Kidney (tissue), 14 donors: ENCODE data around the gene C13orf46. TPM values are rescaled to one million over a fixed set of nuclear protein-coding genes. Genes with fewer than 3 reads are reported as not detected.
A peak's percentile ranks its signal among the peaks of the same experiment; 100 is the strongest.

ENCODE experiments used
- DNase-seq, 5 donors: peaks; one replicate each; pipeline ENCODE4 v3.0.0-alpha.2; 2013 to 2020
- FAIRE-seq: peaks from 2 replicates; lab custom pipeline; 2012; peaks lifted over from hg19 to GRCh38; lab: Jason Lieb, UNC
- H3K27ac ChIP-seq, 2 donors: one replicate each; pipeline ENCODE4 v1.7.0; 2013; ENCODE audit warnings: low read depth in 2 of 2, low read length in 2 of 2, inconsistent platforms in 1 of 2
- H3K27me3 ChIP-seq: one replicate; pipeline ENCODE4 v1.7.1; 2013; ENCODE audit warnings: low read length, inconsistent platforms; ENCODE audit not compliant: control insufficient read depth, insufficient read depth
- H3K36me3 ChIP-seq, 3 donors: one replicate each; pipeline versions ENCODE4 v1.7.0 to v1.7.1; 2013; ENCODE audit warnings: low read length in 3 of 3, control low read depth in 1 of 3, inconsistent platforms in 1 of 3; ENCODE audit not compliant: insufficient read depth in 3 of 3, control insufficient read depth in 2 of 3
- H3K4me1 ChIP-seq, 3 donors: one replicate each; pipeline versions ENCODE4 v1.7.0 to v1.7.1; 2013; ENCODE audit warnings: low read length in 3 of 3, inconsistent platforms in 1 of 3, low read depth in 1 of 3; ENCODE audit not compliant: control insufficient read depth in 2 of 3, insufficient read depth in 2 of 3
- H3K4me3 ChIP-seq, 3 donors: one replicate each; pipeline versions ENCODE4 v1.7.0 to v1.8.1; 2013; ENCODE audit warnings: low read length in 3 of 3, control low read depth in 1 of 3, inconsistent platforms in 1 of 3
- H3K9ac ChIP-seq, 3 donors: one replicate each; pipeline versions ENCODE4 v1.7.0 to v1.7.1; 2013; ENCODE audit warnings: low read length in 3 of 3, control low read depth in 1 of 3, inconsistent platforms in 1 of 3
- H3K9me3 ChIP-seq, 3 donors: one replicate each; pipeline versions ENCODE4 v1.7.0 to v1.7.1; 2013; ENCODE audit warnings: low read length in 3 of 3, control low read depth in 1 of 3, inconsistent platforms in 1 of 3; ENCODE audit not compliant: control insufficient read depth in 2 of 3, insufficient read depth in 1 of 3
- CTCF ChIP-seq: IDR thresholded peaks from 3 replicates; pipeline ENCODE4 v1.5.1; 2012; ENCODE audit warnings: mild to moderate bottlenecking, moderate library complexity, borderline replicate concordance; ENCODE audit not compliant: insufficient read depth; ENCODE audit errors: extremely low read depth
- intact Hi-C: fragments of 100-400 bp; cut with DNase I; formaldehyde crosslinking; loops from one replicate; pipeline ENCODE4 v1.11.1; 2022
- polyA plus RNA-seq: library from polyadenylated mRNA; stranded (reverse); fragments of 350-450 nt; fragmentation: Illumina TruSeq; extraction: RNeasy Lipid Tissue Mini Kit (QIAGEN cat#74804); gene quantifications from one replicate; pipeline ENCODE4 v1.2.3, GENCODE V29; 2014; ENCODE audit warnings: low read depth, low replicate concordance; ENCODE audit not compliant: insufficient read depth
- total RNA-seq: library from RNA; stranded (reverse); fragmentation: NEBNext Ultra II Directional; extraction: Animal tissue kit (Norgen Biotek cat#: 25700); gene quantifications from one replicate; pipeline ENCODE4 v1.2.1, GENCODE V29; 2021
- donor health status: control.
- donor health status: control.
- donor health status: control.
- donor health status: control.
- donor health status: control.
- donor health status: DM: yes; HTN: yes; CAD: no.
- donor health status: Normal renal cell carcinoma (clear cell type).

Gene C13orf46
- total and polyA plus RNA-seq, 2 donors from 2014 or later = 1.1 TPM; not detected in 1

DNA sequence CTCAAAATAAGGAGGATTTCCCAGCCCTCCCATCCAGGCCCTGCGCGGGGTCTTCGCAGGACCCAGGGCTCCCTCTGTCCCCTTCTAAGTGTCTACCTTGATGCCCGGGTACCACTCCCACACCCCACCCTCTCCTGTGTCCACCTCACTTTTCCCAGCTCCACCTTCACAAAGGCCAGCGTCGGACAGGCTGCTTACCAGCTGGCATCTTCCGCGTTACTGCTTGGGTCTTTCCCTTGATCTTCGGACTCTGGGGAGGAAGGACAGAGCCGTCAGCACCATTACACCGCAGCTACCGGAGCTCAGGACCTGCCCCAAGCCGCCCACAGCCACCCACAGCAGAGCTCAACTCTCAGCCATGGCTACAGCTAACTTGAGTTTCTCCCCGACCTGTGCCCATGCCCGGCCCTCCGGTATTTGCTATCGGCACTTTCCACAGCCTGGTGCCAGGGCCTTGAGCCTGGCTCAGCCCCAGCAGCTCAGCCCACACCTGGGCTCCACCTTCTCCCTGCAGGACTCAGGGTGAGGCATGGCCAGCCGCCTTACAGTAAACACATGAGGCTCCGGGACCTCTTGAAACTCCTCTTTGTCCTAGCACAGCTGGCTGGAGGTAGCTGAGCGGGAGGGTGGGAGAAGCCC is 3.8 kb downstream of the C13orf46 start:
- peaks cover 0 to 2% (median 0%) of the 10 kb centered on the region in 3 donors for H3K36me3 ChIP-seq
- no peak overlapping the region for H3K4me3 ChIP-seq
- FAIRE-seq (no peak), DNase-seq (peak in 1 of 5 donors; percentile 79)
- no peak overlapping the region for H3K9ac ChIP-seq
- no peak overlapping the region for H3K27ac ChIP-seq
- TF ChIP-seq CTCF = no peak
- H3K4me1 ChIP-seq = no peaks in the 10 kb centered on the region
- H3K27me3 ChIP-seq = no peaks in the 10 kb centered on the region
- H3K9me3 ChIP-seq = no peaks in the 10 kb centered on the region
- intact Hi-C loops = no loop called here

GRCh38 chr13:113969311-113969972 is 4.4 kb downstream of the C13orf46 start:
- Histone ChIP-seq H3K9me3 (no peaks in the 10 kb centered on the region), H3K27me3 (no peaks in the 10 kb centered on the region), H3K27ac (no peak overlapping the region), H3K4me3 (no peak overlapping the region), H3K36me3 (peaks cover 0 to 2% (median 0%) of the 10 kb centered on the region in 3 donors), H3K4me1 (no peaks in the 10 kb centered on the region), H3K9ac (no peak overlapping the region)
- intact Hi-C loops = no loop called here
- no peak for TF ChIP-seq CTCF
- FAIRE-seq = no peak
- peak in 1 of 5 donors; percentile 66 for DNase-seq

DNA sequence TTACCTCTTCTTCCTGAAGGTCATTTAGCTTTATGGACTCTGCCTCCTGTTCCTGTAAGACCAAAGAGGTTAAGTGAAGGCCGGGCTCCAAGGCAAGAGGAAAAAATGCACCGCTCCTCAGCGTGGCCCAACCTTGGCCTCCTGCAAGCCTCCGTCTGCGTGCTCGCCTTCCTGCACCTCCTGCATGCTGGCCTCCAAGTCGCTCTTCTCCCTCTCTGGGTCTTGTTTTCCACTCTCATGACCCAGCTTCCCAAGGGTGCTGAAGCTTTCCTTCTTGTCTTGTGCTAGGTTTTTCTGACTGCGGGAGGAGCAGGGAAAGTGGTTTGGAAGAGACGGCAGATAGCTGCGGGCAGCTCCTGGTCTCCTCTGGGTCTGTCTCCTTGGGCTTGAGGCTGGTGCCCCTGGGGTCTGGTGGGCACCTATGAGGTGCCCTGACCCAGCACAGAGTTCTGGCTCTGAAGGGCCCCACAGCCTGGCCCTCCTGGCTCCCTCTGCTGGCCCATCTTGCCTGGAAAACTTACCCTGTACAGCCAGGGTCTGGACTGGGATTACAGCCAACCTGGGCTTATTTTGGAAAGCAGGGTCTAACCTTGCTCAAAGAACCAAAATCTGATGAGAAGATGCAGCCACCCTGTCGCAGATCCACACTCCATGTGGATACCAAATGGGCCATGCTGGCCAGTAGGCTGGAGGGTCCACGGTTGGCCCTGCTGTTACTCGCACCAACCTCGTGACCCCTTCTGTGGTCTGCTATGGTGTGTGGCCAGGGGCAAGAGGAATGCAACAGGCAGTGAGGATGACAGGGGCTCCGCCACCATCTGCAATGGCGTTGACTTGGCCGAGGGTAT is 5.2 kb downstream of the C13orf46 start:
- Histone ChIP-seq H3K4me3 (no peak overlapping the region), H3K9me3 (no peaks in the 10 kb centered on the region), H3K27ac (no peak overlapping the region), H3K27me3 (no peaks in the 10 kb centered on the region), H3K36me3 (peaks cover 0 to 2% (median 0%) of the 10 kb centered on the region in 3 donors), H3K9ac (no peak overlapping the region), H3K4me1 (no peaks in the 10 kb centered on the region)
- FAIRE-seq (no peak), DNase-seq (peak in 1 of 5 donors; percentile 42)
- intact Hi-C loops = no loop called here
- no peak for TF ChIP-seq CTCF
